ENCODE measurements around the gene TMEM147.

The TMEM147 gene

GRCh38 chr19:35545001-35545854, at the start of gene TMEM147:
TMEM147 (plus strand) TSS chr19:35545626; CDS start chr19:35545740, 114 bp downstream.
- DNase-seq, result peak; percentile 72

GRCh38 chr19:35497406-35497805, 48.0 kb upstream of the TMEM147 start:
- no peak for DNase-seq

- DNase-seq, result no peak
Observed at GRCh38 chr19:35498220-35498619, 47.2 kb upstream of the TMEM147 start.

DNA sequence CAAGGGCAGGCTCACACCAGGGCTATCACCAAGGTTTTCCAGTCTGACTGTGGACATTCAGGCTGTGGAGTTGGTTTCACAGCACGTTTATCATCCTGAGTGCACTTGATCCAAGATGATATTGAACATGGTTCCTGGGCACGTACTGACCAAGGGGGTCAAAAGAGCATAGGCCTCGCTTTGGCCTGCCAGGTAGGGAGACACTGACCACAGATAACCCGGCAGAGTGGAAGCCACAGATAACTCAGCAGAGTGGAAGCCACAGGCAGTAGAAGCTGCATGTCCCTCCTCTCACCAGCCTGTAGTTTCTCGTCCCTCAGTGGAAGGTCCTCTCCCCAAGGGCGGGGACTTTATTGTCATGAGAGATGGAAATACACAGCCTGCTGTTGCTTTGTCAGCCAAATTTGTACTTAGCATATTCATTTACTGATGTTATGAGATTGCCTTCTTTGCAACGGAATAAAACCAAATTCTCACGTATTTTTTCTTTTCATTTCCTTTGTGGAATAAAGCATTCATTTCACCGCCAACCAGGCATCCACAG, 46.4 kb upstream of the TMEM147 start:
- DNase-seq, result no peak

DNA sequence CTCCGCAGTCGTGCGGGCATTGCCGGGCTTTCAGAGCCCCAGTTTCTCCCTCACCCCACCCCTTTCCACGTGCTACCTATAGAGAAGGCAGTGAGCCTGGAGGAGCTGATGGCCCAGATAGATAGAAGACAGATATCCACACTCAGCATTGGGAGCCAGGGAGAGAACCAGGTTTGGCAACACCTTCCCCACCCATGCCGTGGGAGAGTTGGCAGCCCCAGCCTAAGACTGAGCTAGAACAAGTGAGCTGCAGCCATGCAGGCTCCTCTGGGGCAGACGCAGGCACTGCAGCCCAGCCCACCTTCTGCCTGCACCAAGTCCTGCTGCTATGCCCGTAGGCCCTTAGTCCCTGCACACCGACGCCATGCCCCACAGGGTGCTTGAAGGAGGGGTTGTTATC, 44.8 kb upstream of the TMEM147 start:
- DNase-seq, result no peak

DNA sequence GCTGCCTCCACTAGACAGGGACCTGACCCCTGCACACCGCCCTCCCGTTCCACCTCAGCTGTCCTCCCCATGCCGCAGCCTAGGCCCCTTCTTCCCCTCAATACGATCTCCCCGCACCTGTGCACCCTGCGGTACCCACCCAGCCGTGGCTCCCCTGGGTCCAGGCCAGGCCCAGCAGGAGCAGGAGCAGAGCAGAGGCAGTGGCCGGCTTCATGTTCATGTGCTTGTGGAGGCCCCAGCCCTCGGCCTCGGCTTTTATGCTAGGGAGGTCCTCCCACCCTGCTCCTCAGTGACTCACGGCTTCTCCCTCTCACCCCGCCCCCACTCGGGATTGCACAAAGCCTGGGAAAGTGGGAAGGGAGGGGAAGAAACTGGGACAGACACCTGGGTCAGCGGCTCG, 43.7 kb upstream of the TMEM147 start:
- DNase-seq, result no peak

DNA sequence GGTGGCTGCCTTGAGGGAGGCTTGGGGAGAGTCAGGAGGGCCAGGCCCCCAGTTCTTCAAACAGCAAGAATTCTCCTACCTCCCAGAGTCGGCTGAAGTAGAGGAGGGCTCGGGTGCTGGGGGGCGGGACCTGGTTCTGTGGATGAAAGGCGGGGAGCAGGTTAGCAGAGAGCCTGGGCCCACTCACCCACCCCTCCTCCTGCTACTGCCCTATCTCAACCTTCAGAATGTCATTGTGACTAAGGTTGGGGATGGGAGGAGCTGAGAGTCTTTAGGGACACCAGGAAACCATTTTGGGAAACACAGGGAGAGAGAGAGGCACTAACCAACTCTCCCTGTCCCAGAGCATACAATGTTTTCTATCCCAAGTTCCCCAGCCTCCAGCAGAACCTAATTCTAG, 42.7 kb upstream of the TMEM147 start:
- DNase-seq, result no peak

- DNase-seq, result no peak
Observed at GRCh38 chr19:35506011-35506410, 39.4 kb upstream of the TMEM147 start.

DNA sequence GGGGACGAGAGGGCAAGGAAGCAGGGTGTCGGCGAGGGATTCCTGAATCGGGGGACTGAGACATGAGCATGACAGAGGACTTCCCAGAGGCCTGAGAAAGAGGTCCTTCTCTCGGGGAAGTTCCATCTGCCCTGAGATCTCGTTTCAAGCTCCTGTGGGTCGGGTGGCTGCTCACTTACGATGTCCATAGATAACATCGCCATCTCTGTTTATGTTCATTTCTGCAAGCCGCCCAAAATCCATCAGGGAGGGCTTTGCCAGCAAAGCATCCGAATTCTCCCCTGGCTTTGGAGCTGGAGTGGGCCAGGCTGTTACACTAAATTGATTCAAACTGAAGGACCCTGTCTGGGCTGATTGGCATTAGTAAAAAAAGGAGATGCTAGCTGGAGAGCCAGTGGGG, 37.9 kb upstream of the TMEM147 start:
- DNase-seq, result no peak

- DNase-seq, result no peak
Observed at GRCh38 chr19:35508129-35508528, 37.3 kb upstream of the TMEM147 start.

- DNase-seq, result no peak
Observed at GRCh38 chr19:35509018-35509652, 36.3 kb upstream of the TMEM147 start.

DNA sequence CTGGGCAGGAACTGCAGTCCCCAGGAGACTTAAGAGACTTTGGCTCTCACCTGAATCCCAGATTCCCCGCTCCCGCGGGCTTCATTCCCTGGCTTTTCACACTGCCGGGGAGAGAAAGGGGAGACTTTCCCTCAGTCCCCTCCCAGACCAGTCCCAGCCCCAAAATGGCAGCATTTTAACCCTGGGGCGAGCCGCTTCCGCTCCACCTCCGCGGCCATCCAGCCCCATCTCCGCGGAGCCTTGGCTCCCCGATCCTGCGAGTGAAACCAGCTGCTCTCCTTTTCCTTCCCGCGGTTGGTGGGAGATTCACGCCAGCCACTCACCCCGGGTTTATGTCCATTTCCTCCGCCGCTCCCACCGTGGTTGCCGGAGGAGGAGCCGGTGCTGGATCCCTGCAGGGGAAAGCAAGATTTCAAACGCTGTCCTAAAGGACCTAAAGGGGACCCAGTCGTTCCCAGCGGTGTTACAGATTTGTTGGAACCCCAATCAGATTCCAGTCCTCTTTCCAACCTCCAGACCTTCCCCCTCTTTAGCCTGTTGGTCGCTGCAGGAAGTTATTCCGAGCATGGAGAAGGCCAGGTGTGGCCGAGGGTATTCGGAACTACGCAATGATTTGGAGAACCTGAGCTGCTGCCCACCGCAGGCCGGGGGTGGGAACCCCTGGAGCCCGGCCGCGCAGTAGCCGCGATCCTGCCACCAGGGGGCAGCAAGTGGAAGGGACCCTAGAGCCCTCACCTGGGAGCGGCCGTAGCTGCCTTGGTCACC, 35.4 kb upstream of the TMEM147 start:
- DNase-seq, result peak; percentile 23

DNA sequence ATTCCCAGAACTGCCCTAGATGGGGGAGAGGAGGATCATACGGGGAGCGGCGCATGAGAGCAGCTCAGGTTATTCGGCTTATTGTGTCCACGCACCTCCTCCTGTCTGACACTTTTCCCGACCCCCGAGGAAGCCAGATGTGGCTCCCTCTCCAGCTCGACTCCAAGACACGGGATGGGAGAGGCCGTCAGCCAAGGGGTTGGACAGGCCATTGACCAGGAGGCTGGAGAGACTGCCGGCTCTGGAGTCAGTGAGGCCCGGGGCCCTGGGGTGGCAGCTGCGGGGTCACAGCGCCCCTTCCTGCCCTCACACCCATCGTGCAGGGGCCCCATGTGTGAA, 34.8 kb upstream of the TMEM147 start:
- no peak for DNase-seq

GRCh38 chr19:35511337-35511736, 34.1 kb upstream of the TMEM147 start:
- DNase-seq, result no peak

- no peak for DNase-seq
Observed at GRCh38 chr19:35512831-35513627, 32.4 kb upstream of the TMEM147 start.

GRCh38 chr19:35513628-35514281, 31.7 kb upstream of the TMEM147 start, which contains the start of gene DMKN:
DMKN (minus strand) TSS chr19:35513649; CDS start chr19:35513475, 174 bp downstream.
- DNase-seq, result no peak

- no peak for DNase-seq
Observed at GRCh38 chr19:35514282-35514809, 31.1 kb upstream of the TMEM147 start.

DNA sequence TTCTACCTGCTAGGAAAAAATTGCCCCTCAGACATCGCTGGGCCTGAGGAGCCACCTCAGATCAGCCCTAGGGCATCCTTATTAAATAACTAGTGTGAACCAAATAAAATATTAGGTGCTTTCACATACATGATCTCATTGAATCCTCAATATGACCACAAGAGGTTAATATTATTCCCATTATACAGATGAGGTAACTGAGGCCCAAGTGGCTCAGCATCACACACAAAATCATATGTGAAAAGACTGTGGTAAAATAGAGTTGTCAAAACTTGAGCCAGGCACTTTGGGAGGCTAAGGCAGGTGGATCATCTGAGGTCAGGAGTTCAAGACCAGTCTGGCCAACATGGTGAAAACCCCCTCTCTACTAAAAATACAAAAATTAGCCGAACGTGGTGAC, 29.1 kb upstream of the TMEM147 start:
- DNase-seq, result no peak

GRCh38 chr19:35517342-35517741, 28.1 kb upstream of the TMEM147 start:
- no peak for DNase-seq

GRCh38 chr19:35518313-35518712, 27.1 kb upstream of the TMEM147 start:
- DNase-seq, result no peak

GRCh38 chr19:35519291-35519690, 26.1 kb upstream of the TMEM147 start:
- no peak for DNase-seq
